Fibroblast of lung (primary cell): ENCODE data around the gene RAP1GAP.

Source experiments
- EZH2 ChIP-seq: IDR thresholded peaks from 2 replicates; pipeline ENCODE4 v1.5.1; 2012; ENCODE audit warnings: low read length, control low read depth, mild to moderate bottlenecking; ENCODE audit errors: missing control alignments
- TF ChIP-seq, protein P1 (sequence below), 2 donors: IDR thresholded peaks in 1 of 2; conservative IDR thresholded peaks in 1 of 2; 1 replicate in 1 of 2; 2 replicates in 1 of 2; pipeline ENCODE4 v1.5.1; 2011 to 2012; ENCODE audit warnings: low read length in 2 of 2, control low read depth in 1 of 2, inconsistent platforms in 1 of 2, low read depth in 1 of 2, mild to moderate bottlenecking in 1 of 2

DNA sequence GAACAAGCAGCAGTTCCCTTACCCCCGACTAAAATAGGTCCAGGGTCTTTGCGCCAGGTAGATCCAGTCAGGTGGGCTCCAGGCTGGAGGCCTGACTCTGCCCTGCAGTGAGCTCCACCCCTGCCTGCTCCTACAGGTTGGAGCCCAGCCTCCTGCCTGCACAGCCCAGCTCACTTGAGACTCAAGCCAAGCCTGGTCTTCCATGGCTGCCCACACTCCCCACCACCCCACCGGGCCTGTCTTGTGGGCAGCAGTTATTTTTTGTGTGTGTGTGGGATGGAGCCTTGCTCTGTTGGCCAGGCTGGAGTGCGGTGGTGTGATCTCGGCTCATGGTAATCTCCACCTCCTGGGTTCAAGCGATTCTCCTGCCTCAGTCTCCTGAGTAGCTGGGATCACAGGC is 28.5 kb downstream of the RAP1GAP start:
- TF ChIP-seq, protein P1, sequence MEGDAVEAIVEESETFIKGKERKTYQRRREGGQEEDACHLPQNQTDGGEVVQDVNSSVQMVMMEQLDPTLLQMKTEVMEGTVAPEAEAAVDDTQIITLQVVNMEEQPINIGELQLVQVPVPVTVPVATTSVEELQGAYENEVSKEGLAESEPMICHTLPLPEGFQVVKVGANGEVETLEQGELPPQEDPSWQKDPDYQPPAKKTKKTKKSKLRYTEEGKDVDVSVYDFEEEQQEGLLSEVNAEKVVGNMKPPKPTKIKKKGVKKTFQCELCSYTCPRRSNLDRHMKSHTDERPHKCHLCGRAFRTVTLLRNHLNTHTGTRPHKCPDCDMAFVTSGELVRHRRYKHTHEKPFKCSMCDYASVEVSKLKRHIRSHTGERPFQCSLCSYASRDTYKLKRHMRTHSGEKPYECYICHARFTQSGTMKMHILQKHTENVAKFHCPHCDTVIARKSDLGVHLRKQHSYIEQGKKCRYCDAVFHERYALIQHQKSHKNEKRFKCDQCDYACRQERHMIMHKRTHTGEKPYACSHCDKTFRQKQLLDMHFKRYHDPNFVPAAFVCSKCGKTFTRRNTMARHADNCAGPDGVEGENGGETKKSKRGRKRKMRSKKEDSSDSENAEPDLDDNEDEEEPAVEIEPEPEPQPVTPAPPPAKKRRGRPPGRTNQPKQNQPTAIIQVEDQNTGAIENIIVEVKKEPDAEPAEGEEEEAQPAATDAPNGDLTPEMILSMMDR (conservative IDR thresholded peaks at IDR 0.05 in 1 of 2, IDR thresholded peaks at IDR 0.05 in 1 of 2; ENCODE audit: low read depth in 1 of 2, low read length in 2 of 2) = no peak
- no peak for TF ChIP-seq EZH2
